ENCODE data around the gene CTAG1A. TPM values are rescaled to one million over a fixed set of nuclear protein-coding genes. Genes with fewer than 3 reads are reported as not detected.

Gene CTAG1A
- total and polyA plus RNA-seq, 2 experiments from 2014 or later, result not detected

DNA sequence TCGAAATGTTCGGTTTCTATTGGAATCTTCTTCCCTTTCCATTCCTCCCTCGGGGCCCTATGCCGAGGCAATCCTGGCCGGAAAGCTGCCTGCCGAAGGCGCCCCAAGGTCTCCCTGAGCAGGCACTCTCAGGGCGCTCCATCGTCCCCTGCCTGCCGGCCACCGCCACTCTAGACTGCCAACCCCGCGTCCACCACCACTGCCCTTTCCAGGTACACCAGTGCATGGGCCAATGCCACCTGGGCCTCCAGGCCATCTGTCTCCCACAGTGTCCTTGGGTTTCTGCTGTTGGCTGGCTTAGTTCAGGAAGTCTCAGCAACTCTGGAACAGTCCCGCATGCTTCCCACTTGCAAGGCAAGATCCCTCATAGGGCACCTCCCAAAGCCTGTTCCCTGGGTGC is 14.6 kb downstream of the CTAG1A start (continued):
- no peak for TF ChIP-seq EZH2phosphoT487 (IDR thresholded peaks at IDR 0.05; ENCODE audit: unreplicated experiment)
- TF ChIP-seq ZNF331 (CRISPR knock-in tag; IDR thresholded peaks at IDR 0.05; ENCODE audit: low read depth), result no peak

DNA sequence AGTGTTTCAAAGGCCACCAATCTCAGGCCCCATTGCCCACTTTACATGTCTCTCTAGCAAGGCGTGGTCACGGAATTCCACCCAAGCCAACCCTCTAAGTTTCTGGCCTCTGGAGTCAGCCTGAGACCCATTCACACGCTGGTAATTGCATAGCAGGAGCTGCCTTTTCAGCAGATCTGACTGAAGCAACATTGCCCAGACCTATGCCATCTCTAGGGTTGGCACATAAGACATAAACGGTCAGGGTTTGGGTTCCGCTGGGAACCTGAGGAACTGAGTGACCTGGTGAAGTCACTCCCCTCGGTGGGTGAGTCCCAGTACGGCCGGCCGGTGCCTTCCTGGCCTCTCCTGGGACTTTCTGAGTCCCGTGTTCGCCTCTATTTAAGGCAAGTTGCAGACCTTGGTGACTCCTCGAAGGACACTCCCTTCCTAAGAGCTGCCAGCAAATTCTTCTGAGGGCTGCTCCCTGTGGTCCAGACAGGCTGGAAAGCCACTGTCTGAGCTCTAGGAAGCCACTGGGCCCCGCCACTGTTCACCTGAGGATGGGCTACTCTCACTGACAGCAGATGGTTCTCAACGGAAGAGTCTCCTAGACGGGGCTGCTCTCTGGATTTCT is 15.9 kb downstream of the CTAG1A start:
- Histone ChIP-seq H3K9me2 (ENCODE audit: insufficient read depth) (no peaks in the 10 kb centered on the region), H3K4me1 (ENCODE audit: insufficient read depth) (peaks cover 4% of the 10 kb centered on the region), H3K27ac (ENCODE audit: low read depth) (no peak overlapping the region), H3K79me2 (replicated peaks; ENCODE audit: insufficient read depth) (no peaks in the 10 kb centered on the region), H3K4me2 (no peak overlapping the region), H4K20me1 (replicated peaks; ENCODE audit: insufficient read depth) (no peaks in the 10 kb centered on the region), H2AFZ (no peak overlapping the region), H3K4me3 (no peak overlapping the region), H3K36me3 (ENCODE audit: insufficient read depth) (no peaks in the 10 kb centered on the region), H3K27me3 (ENCODE audit: insufficient read depth) (no peaks in the 10 kb centered on the region), H3F3A (replicated peaks; ENCODE audit: low read depth) (no peaks in the 10 kb centered on the region)
- Mint-ChIP-seq H3K27ac (no peak overlapping the region), H3K27me3 (ENCODE audit: insufficient read depth, low read depth, poor library complexity) (peaks cover 4% of the 10 kb centered on the region), H3K4me1 (peaks cover 19% of the 10 kb centered on the region), H3K9me3 (peaks cover 16% of the 10 kb centered on the region; the same call in 2 of the 3 replicates), H3K36me3 (ENCODE audit: low read depth) (peaks cover 17% of the 10 kb centered on the region), H3K4me3 (no peak overlapping the region)
- TF ChIP-seq JUNB (IDR thresholded peaks at IDR 0.05; ENCODE audit: unreplicated experiment), result no peak
- no peak for TF ChIP-seq POLR2AphosphoS5 (IDR thresholded peaks at IDR 0.05; ENCODE audit: low read depth)
- TF ChIP-seq, protein P1, sequence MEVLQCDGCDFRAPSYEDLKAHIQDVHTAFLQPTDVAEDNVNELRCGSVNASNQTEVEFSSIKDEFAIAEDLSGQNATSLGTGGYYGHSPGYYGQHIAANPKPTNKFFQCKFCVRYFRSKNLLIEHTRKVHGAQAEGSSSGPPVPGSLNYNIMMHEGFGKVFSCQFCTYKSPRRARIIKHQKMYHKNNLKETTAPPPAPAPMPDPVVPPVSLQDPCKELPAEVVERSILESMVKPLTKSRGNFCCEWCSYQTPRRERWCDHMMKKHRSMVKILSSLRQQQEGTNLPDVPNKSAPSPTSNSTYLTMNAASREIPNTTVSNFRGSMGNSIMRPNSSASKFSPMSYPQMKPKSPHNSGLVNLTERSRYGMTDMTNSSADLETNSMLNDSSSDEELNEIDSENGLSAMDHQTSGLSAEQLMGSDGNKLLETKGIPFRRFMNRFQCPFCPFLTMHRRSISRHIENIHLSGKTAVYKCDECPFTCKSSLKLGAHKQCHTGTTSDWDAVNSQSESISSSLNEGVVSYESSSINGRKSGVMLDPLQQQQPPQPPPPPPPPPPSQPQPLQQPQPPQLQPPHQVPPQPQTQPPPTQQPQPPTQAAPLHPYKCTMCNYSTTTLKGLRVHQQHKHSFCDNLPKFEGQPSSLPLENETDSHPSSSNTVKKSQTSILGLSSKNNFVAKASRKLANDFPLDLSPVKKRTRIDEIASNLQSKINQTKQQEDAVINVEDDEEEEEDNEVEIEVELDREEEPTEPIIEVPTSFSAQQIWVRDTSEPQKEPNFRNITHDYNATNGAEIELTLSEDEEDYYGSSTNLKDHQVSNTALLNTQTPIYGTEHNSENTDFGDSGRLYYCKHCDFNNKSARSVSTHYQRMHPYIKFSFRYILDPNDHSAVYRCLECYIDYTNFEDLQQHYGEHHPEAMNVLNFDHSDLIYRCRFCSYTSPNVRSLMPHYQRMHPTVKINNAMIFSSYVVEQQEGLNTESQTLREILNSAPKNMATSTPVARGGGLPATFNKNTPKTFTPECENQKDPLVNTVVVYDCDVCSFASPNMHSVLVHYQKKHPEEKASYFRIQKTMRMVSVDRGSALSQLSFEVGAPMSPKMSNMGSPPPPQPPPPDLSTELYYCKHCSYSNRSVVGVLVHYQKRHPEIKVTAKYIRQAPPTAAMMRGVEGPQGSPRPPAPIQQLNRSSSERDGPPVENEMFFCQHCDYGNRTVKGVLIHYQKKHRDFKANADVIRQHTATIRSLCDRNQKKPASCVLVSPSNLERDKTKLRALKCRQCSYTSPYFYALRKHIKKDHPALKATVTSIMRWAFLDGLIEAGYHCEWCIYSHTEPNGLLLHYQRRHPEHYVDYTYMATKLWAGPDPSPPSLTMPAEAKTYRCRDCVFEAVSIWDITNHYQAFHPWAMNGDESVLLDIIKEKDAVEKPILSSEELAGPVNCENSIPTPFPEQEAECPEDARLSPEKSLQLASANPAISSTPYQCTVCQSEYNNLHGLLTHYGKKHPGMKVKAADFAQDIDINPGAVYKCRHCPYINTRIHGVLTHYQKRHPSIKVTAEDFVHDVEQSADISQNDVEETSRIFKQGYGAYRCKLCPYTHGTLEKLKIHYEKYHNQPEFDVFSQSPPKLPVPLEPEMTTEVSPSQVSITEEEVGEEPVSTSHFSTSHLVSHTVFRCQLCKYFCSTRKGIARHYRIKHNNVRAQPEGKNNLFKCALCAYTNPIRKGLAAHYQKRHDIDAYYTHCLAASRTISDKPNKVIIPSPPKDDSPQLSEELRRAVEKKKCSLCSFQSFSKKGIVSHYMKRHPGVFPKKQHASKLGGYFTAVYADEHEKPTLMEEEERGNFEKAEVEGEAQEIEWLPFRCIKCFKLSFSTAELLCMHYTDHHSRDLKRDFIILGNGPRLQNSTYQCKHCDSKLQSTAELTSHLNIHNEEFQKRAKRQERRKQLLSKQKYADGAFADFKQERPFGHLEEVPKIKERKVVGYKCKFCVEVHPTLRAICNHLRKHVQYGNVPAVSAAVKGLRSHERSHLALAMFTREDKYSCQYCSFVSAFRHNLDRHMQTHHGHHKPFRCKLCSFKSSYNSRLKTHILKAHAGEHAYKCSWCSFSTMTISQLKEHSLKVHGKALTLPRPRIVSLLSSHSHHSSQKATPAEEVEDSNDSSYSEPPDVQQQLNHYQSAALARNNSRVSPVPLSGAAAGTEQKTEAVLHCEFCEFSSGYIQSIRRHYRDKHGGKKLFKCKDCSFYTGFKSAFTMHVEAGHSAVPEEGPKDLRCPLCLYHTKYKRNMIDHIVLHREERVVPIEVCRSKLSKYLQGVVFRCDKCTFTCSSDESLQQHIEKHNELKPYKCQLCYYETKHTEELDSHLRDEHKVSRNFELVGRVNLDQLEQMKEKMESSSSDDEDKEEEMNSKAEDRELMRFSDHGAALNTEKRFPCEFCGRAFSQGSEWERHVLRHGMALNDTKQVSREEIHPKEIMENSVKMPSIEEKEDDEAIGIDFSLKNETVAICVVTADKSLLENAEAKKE (CRISPR knock-in tag; IDR thresholded peaks at IDR 0.05), result no peak
- TF ChIP-seq, protein P2, sequence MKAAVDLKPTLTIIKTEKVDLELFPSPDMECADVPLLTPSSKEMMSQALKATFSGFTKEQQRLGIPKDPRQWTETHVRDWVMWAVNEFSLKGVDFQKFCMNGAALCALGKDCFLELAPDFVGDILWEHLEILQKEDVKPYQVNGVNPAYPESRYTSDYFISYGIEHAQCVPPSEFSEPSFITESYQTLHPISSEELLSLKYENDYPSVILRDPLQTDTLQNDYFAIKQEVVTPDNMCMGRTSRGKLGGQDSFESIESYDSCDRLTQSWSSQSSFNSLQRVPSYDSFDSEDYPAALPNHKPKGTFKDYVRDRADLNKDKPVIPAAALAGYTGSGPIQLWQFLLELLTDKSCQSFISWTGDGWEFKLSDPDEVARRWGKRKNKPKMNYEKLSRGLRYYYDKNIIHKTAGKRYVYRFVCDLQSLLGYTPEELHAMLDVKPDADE (IDR thresholded peaks at IDR 0.05), result no peak
- TF ChIP-seq NANOG (IDR thresholded peaks at IDR 0.05; ENCODE audit: borderline replicate concordance), result no peak
- TF ChIP-seq ZNF331 (CRISPR knock-in tag; IDR thresholded peaks at IDR 0.05; ENCODE audit: low read depth), result no peak
- TF ChIP-seq STAT1 (IDR thresholded peaks at IDR 0.05; ENCODE audit: unreplicated experiment), result no peak
- no peak for TF ChIP-seq ZNF114 (CRISPR knock-in tag; IDR thresholded peaks at IDR 0.05)
- DNase-seq (ENCODE audit: low spot score) (no peak), ATAC-seq (no peak)

Data from GM23338 (cell line).